ENCODE results near the gene TMEM258. TPM values are rescaled to one million over a fixed set of nuclear protein-coding genes. Genes with fewer than 3 reads are reported as not detected.

The TMEM258 gene
- total RNA-seq, 1 experiment from 2014 or later, result 201 TPM

DNA sequence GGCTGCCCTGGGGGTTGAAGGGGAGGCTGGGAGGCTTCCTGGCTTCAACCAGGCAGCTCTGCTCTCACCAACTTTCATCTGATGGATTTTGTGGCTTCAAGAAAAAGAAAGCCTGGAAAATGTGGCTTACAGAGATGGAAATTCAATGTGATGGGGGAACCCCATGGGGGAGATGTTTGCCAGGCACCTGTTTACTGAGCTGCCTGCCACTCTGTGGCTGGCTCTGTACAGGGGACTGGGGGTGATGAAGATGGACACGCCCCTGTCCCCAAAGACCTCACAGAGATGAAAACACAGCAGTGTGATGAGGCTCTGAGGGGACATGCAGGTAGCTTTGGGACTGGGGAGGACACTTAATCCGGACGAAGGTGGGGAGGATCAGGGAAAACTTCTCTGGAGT lies 10.1 kb downstream of the TMEM258 start:
- Histone ChIP-seq H2BK120ac (ENCODE audit: low read depth, low read length, poor library complexity, severe bottlenecking) (no peak overlapping the region), H3K27me3 (ENCODE audit: insufficient read depth, low read length) (no peaks in the 10 kb centered on the region), H3K9me3 (ENCODE audit: control insufficient read depth, low read depth, low read length) (no peaks in the 10 kb centered on the region), H2BK20ac (ENCODE audit: low read depth, low read length, poor library complexity, severe bottlenecking) (no peak overlapping the region), H2AK5ac (ENCODE audit: insufficient read length, low read length) (no peak overlapping the region), H2BK15ac (ENCODE audit: low read depth, low read length) (no peak overlapping the region), H3K23me2 (ENCODE audit: insufficient read length, low read depth, low read length, poor library complexity, severe bottlenecking) (no peaks in the 10 kb centered on the region), H3K4ac (ENCODE audit: low read depth, low read length) (no peak overlapping the region), H3T11ph (ENCODE audit: low read length) (no peak overlapping the region), H3K23ac (ENCODE audit: insufficient read length, low read depth, low read length) (no peak overlapping the region), H4K20me1 (ENCODE audit: control insufficient read depth, insufficient read depth, insufficient read length) (no peaks in the 10 kb centered on the region), H3K79me1 (ENCODE audit: insufficient read depth, low read depth, low read length, poor library complexity, severe bottlenecking) (no peaks in the 10 kb centered on the region), H2BK12ac (ENCODE audit: insufficient read length, low read depth, low read length) (no peak overlapping the region), H2BK5ac (ENCODE audit: insufficient read length, low read length) (no peak overlapping the region), H3K14ac (ENCODE audit: insufficient read depth, low read length) (no peak overlapping the region), H4K5ac (ENCODE audit: insufficient read length, low read depth, low read length) (no peak overlapping the region), H3K79me2 (ENCODE audit: insufficient read depth, low read length) (no peaks in the 10 kb centered on the region), H3K9ac (ENCODE audit: extremely low read depth, insufficient read length, low read length) (no peak overlapping the region), H4K91ac (ENCODE audit: insufficient read length, low read depth, low read length) (no peak overlapping the region), H3K27ac (ENCODE audit: insufficient read length, low read depth, low read length) (no peak overlapping the region), H4K8ac (replicated peaks; ENCODE audit: insufficient read length, low read depth, low read length) (no peak overlapping the region), H2AFZ (ENCODE audit: low read length) (no peak overlapping the region), H3K18ac (ENCODE audit: insufficient read length, low read depth, low read length) (no peak overlapping the region), H3K4me1 (ENCODE audit: insufficient read depth, low read length) (no peaks in the 10 kb centered on the region), H3K4me2 (ENCODE audit: insufficient read depth, insufficient read length, low read length) (no peak overlapping the region), H3K56ac (ENCODE audit: insufficient read length, low read depth, low read length) (no peak overlapping the region)
- H3K27ac Mint-ChIP-seq, result no peak overlapping the region
- no CpG with 5 or more reads among the region's 3 CpGs for WGBS (ENCODE audit: extremely low coverage, insufficient read length, low lambda C conversion rate)
- H3K9me3 Mint-ChIP-seq, result peaks cover 0 to 2% of the 10 kb centered on the region in 2 experiments; a peak in 2 of 5 replicates
- peaks cover 16 to 53% (median 46%) of the 10 kb centered on the region in 3 experiments for H3K36me3 Mint-ChIP-seq (ENCODE audit: insufficient read depth in 1 of 3, low read depth in 3 of 3)
- H3K4me3 Mint-ChIP-seq, result no peak overlapping the region; a peak in 1 of 5 replicates
- no peak for DNase-seq
- H3K4me1 Mint-ChIP-seq, result peaks cover 9 to 13% of the 10 kb centered on the region in 2 experiments; a peak in 2 of 4 replicates
- TF ChIP-seq, protein P1, sequence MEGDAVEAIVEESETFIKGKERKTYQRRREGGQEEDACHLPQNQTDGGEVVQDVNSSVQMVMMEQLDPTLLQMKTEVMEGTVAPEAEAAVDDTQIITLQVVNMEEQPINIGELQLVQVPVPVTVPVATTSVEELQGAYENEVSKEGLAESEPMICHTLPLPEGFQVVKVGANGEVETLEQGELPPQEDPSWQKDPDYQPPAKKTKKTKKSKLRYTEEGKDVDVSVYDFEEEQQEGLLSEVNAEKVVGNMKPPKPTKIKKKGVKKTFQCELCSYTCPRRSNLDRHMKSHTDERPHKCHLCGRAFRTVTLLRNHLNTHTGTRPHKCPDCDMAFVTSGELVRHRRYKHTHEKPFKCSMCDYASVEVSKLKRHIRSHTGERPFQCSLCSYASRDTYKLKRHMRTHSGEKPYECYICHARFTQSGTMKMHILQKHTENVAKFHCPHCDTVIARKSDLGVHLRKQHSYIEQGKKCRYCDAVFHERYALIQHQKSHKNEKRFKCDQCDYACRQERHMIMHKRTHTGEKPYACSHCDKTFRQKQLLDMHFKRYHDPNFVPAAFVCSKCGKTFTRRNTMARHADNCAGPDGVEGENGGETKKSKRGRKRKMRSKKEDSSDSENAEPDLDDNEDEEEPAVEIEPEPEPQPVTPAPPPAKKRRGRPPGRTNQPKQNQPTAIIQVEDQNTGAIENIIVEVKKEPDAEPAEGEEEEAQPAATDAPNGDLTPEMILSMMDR (conservative IDR thresholded peaks at IDR 0.05), result no peak
- peaks cover 2% of the 10 kb centered on the region; the same call in 1 of the 2 replicates for H3K27me3 Mint-ChIP-seq (ENCODE audit: low read depth)
